Bronchial epithelial cell (primary cell): Measurements from ENCODE around the gene C16orf74. TPM values are rescaled to one million over a fixed set of nuclear protein-coding genes. Genes with fewer than 3 reads are reported as not detected.

ENCODE experiments used
- DNase-seq: peaks from one replicate; pipeline ENCODE4 v3.0.0-alpha.2; 2010; ENCODE audit warnings: low read depth
- FAIRE-seq: peaks from 2 replicates; lab custom pipeline; 2011; peaks lifted over from hg19 to GRCh38; lab: Jason Lieb, UNC
- H3K27me3 ChIP-seq: 2 replicates; pipeline ENCODE4 v1.5.1; 2011; ENCODE audit warnings: low read length; ENCODE audit not compliant: control insufficient read depth, insufficient read depth
- H3K36me3 ChIP-seq: 2 replicates; pipeline ENCODE4 v1.5.1; 2011; ENCODE audit warnings: low read length; ENCODE audit not compliant: control insufficient read depth, insufficient read depth
- H3K4me3 ChIP-seq: 2 replicates; pipeline ENCODE4 v1.5.1; 2011; ENCODE audit warnings: mild to moderate bottlenecking, low read depth, low read length, control low read depth
- CTCF ChIP-seq: IDR thresholded peaks from 2 replicates; pipeline ENCODE4 v1.5.1; 2011; ENCODE audit warnings: mild to moderate bottlenecking, moderate library complexity, low read length, control low read depth, inconsistent platforms; ENCODE audit not compliant: insufficient read depth, severe bottlenecking
- total RNA-seq: library from RNA; depleted of rRNA; stranded (reverse); fragments of >200 nt; gene quantifications from 2 replicates; pipeline ENCODE4 v1.2.1, GENCODE V29; 2014

The C16orf74 gene
- total RNA-seq, 1 donor from 2014 or later, result 167 TPM

DNA sequence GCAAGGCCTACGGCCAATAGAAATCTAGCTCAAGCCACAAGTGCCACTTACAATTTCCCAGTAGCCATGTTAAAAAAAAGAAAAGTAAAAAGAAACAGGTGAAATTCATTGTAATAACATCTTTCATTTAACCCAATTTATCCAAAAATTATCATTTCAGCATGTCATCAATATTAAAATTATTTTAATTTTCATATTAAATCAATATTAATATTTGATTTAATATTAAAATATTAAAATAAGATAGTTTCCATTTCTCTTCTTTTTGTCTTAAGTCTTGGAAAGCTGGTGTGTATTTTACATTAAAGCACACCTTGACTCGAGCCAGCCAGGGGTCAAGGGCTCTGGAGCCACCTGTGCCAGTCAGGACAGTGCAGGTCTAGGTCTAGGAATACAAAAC is 12.7 kb upstream of the C16orf74 start:
- DNase-seq (no peak), FAIRE-seq (no peak)
- Histone ChIP-seq H3K27me3 (peaks cover 5% of the 10 kb centered on the region), H3K36me3 (no peaks in the 10 kb centered on the region), H3K4me3 (no peak overlapping the region)
- no peak for TF ChIP-seq CTCF

DNA sequence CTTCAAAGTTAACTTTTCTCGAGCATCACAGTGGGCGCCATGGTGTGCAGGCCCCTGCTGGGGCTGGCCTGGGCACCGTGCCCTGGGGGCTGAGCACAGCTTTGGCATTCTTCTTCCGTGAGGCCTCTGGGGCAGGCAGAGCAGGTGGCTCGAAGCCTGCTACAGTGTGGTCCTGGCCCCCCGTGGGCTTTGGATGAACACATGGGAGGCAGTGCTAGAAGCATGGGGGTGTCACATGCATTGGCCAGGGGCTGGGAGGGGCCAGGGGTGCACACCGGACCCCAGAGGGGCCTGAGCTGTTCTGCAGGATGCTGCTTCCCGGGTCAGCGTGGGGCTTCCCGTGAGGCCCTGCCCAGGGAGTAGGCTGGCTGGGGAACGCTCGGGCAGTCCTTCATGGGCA is 12.1 kb upstream of the C16orf74 start:
- no peaks in the 10 kb centered on the region for H3K36me3 ChIP-seq
- FAIRE-seq, result no peak
- H3K4me3 ChIP-seq, result no peak overlapping the region
- peaks cover 5% of the 10 kb centered on the region for H3K27me3 ChIP-seq
- DNase-seq, result no peak
- TF ChIP-seq CTCF, result no peak

- peaks cover 5% of the 10 kb centered on the region for H3K27me3 ChIP-seq
- TF ChIP-seq CTCF, result no peak
- DNase-seq, result no peak
- H3K4me3 ChIP-seq, result no peak overlapping the region
- H3K36me3 ChIP-seq, result no peaks in the 10 kb centered on the region
- no peak for FAIRE-seq
Measured at GRCh38 chr16:85761861-85762260, 11.0 kb upstream of the C16orf74 start.

- Histone ChIP-seq H3K27me3 (peaks cover 5% of the 10 kb centered on the region), H3K36me3 (no peaks in the 10 kb centered on the region), H3K4me3 (no peak overlapping the region)
- FAIRE-seq (no peak), DNase-seq (no peak)
- peak; percentile 85 for TF ChIP-seq CTCF
Measured at GRCh38 chr16:85759631-85760419, 8.9 kb upstream of the C16orf74 start.

DNA sequence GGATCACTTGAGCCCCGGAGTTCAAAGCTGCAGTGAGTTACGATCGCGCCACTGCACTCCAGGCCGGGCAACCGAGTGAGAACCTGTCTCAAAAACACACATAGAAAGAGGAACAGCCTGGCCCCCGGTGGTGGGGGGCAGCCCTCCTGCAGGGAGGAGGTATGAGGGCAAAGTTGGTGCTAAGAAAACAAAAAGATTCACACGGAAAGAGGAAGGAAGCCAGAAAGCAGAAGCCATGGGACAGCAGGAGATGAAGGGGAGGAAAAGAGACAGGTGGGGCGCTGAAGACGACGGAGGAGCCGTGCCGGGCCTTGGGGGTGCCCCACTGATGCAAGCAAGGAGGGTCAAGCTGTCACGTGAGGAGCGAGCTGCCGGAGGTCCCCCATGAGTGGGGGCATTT is 8.2 kb upstream of the C16orf74 start:
- FAIRE-seq, result no peak
- Histone ChIP-seq H3K36me3 (no peaks in the 10 kb centered on the region), H3K27me3 (peaks cover 5% of the 10 kb centered on the region), H3K4me3 (no peak overlapping the region)
- DNase-seq, result no peak
- TF ChIP-seq CTCF, result no peak
